Keratinocyte (primary cell): ENCODE measurements around the gene OSBPL10. TPM values are rescaled to one million over a fixed set of nuclear protein-coding genes. Genes with fewer than 3 reads are reported as not detected.
"Not testable (repeated sequence)": the region's sequence is repeated elsewhere in the genome, so short reads cannot be mapped to it uniquely, and the experiment has no call there.

Source experiments
- DNase-seq: peaks from one replicate; pipeline ENCODE4 v3.0.0-alpha.2; 2011; ENCODE audit warnings: low read depth, missing footprints, low spot score
- FAIRE-seq: peaks from 2 replicates; lab custom pipeline; 2011; peaks lifted over from hg19 to GRCh38; lab: Jason Lieb, UNC
- H2AFZ ChIP-seq: 2 replicates; pipeline ENCODE4 v1.6.0; 2012; ENCODE audit warnings: low read length, control low read depth, inconsistent platforms; ENCODE audit not compliant: control insufficient read depth
- H3K27ac ChIP-seq: 2 replicates; pipeline ENCODE4 v1.5.1; 2011; ENCODE audit warnings: low read length; ENCODE audit not compliant: control insufficient read depth, insufficient read depth
- H3K27me3 ChIP-seq: 3 replicates; pipeline ENCODE4 v1.6.0; 2011; ENCODE audit warnings: low read length; ENCODE audit not compliant: control insufficient read depth, insufficient read depth; ENCODE audit errors: extremely low read depth
- H3K36me3 ChIP-seq, 2 experiments: 2 replicates in 1 of 2; 3 replicates in 1 of 2; pipeline ENCODE4 v1.5.1; 2011; ENCODE audit warnings: low read length in 2 of 2, mild to moderate bottlenecking in 1 of 2; ENCODE audit not compliant: control insufficient read depth in 2 of 2, insufficient read depth in 2 of 2; ENCODE audit errors: extremely low read depth in 1 of 2
- H3K4me1 ChIP-seq: 3 replicates; pipeline ENCODE4 v1.5.1; 2011; ENCODE audit warnings: low read length; ENCODE audit not compliant: control insufficient read depth, insufficient read depth; ENCODE audit errors: extremely low read depth
- H3K4me2 ChIP-seq: 3 replicates; pipeline ENCODE4 v1.6.0; 2011; ENCODE audit warnings: low read depth, low read length; ENCODE audit not compliant: control insufficient read depth, insufficient read depth; ENCODE audit errors: extremely low read depth
- H3K4me3 ChIP-seq, 3 experiments: fragments of 200-600 bp in 1 of 3; sonication (generic) in 1 of 3; 2 replicates in 2 of 3; 3 replicates in 1 of 3; pipeline ENCODE4 v1.5.1; 2011 to 2016; ENCODE audit warnings: low read length in 3 of 3, mild to moderate bottlenecking in 3 of 3, control low read depth in 2 of 3, inconsistent platforms in 1 of 3, low read depth in 1 of 3, mixed read lengths in 1 of 3, mixed run types in 1 of 3, moderate library complexity in 1 of 3; ENCODE audit not compliant: control insufficient read depth in 2 of 3, insufficient read depth in 2 of 3; ENCODE audit errors: extremely low read depth in 1 of 3
- H3K79me2 ChIP-seq: 2 replicates; pipeline ENCODE4 v1.6.0; 2012; ENCODE audit warnings: low read length; ENCODE audit not compliant: control insufficient read depth, insufficient read depth
- H3K9ac ChIP-seq: 3 replicates; pipeline ENCODE4 v1.6.0; 2011; ENCODE audit warnings: low read length; ENCODE audit not compliant: control insufficient read depth, insufficient read depth; ENCODE audit errors: extremely low read depth
- H3K9me1 ChIP-seq: 3 replicates; pipeline ENCODE4 v1.6.0; 2011; ENCODE audit warnings: low read length; ENCODE audit not compliant: control insufficient read depth, insufficient read depth; ENCODE audit errors: extremely low read depth
- H3K9me3 ChIP-seq: 2 replicates; pipeline ENCODE4 v1.5.1; 2012; ENCODE audit warnings: low read depth, low read length; ENCODE audit not compliant: control insufficient read depth
- H4K20me1 ChIP-seq: 3 replicates; pipeline ENCODE4 v1.6.0; 2011; ENCODE audit warnings: low read length; ENCODE audit not compliant: control insufficient read depth, insufficient read depth; ENCODE audit errors: extremely low read depth
- CTCF ChIP-seq, 3 experiments: IDR thresholded peaks in 1 of 3; conservative IDR thresholded peaks in 1 of 3; optimal IDR thresholded peaks in 1 of 3; 2 replicates in 2 of 3; 3 replicates in 1 of 3; pipeline versions ENCODE3 to v1.5.1; 2011; ENCODE audit warnings: low read length in 3 of 3, mild to moderate bottlenecking in 3 of 3, moderate library complexity in 2 of 3, control low read depth in 1 of 3, inconsistent platforms in 1 of 3; ENCODE audit not compliant: insufficient read depth in 2 of 3; ENCODE audit errors: extremely low read depth in 1 of 3
- EZH2 ChIP-seq: IDR thresholded peaks from one replicate; pipeline ENCODE4 v1.6.1; 2012; ENCODE audit warnings: inconsistent platforms, mild to moderate bottlenecking, low read length, moderate library complexity
- dilution Hi-C: fragments of 300-500 bp; cut with MboI; formaldehyde crosslinking; loops from one replicate; pipeline ENCODE4 v1.7.0; 2020; ENCODE audit warnings: low sequenced_read_pairs; ENCODE audit not compliant: extremely low pct_ligation_motif_present
- polyA plus RNA-seq, 5 experiments: library from polyadenylated mRNA; depleted of rRNA in 3 of 5; stranded (reverse) in 3 of 5; stranded (forward) in 1 of 5; unstranded in 1 of 5; fragments of >200 nt; gene quantifications; 1 replicate in 1 of 5; 2 replicates in 3 of 5; 3 replicates in 1 of 5; pipeline versions ENCODE4 v1.2.1 to v1.2.3, GENCODE V29; 2011 to 2012; ENCODE audit warnings: missing spikeins in 2 of 5, low read depth in 1 of 5, low replicate concordance in 1 of 5

The OSBPL10 gene
- polyA plus RNA-seq, 1 donor (not counting 4 experiments of a cell fraction or from before 2014, with no cell fraction given): 50.1 TPM

GRCh38 chr3:31690771-31691170 lies 290.3 kb downstream of the OSBPL10 start:
- Histone ChIP-seq H3K27me3 (no peaks in the 10 kb centered on the region), H3K27ac (no peak overlapping the region), H3K4me3 (no peak overlapping the region), H3K79me2 (no peaks in the 10 kb centered on the region), H2AFZ (no peak overlapping the region), H3K9me3 (no peaks in the 10 kb centered on the region), H3K9ac (no peak overlapping the region), H3K9me1 (no peaks in the 10 kb centered on the region), H4K20me1 (no peaks in the 10 kb centered on the region), H3K4me1 (no peaks in the 10 kb centered on the region), H3K4me2 (no peak overlapping the region), H3K36me3 (peaks cover 11 to 18% of the 10 kb centered on the region in 2 experiments)
- FAIRE-seq (no peak), DNase-seq (no peak)
- no peak for TF ChIP-seq CTCF (optimal IDR thresholded peaks at IDR 0.05 in 1 of 3, IDR thresholded peaks at IDR 0.05 in 1 of 3, conservative IDR thresholded peaks at IDR 0.05 in 1 of 3; ENCODE audit: extremely low read depth in 1 of 3, insufficient read depth in 2 of 3, low read length in 3 of 3)
- TF ChIP-seq EZH2: no peak
- dilution Hi-C loops: no loop called here

- H3K9ac ChIP-seq, H3K4me1 ChIP-seq, DNase-seq, H3K79me2 ChIP-seq, H3K27ac ChIP-seq, H3K4me2 ChIP-seq, H3K27me3 ChIP-seq, H3K9me3 ChIP-seq, H2AFZ ChIP-seq, FAIRE-seq, H4K20me1 ChIP-seq, dilution Hi-C loops, H3K4me3 ChIP-seq, H3K9me1 ChIP-seq: not testable (repeated sequence)
- H3K36me3 ChIP-seq: peaks cover 15 to 17% of the 10 kb centered on the region in 2 experiments
Observed at GRCh38 chr3:31689523-31689922, 291.5 kb downstream of the OSBPL10 start.

- H3K27ac ChIP-seq: no peak overlapping the region
- no peak for FAIRE-seq
- no peak overlapping the region for H3K4me2 ChIP-seq
- no peak overlapping the region for H3K9ac ChIP-seq
- TF ChIP-seq CTCF (optimal IDR thresholded peaks at IDR 0.05 in 1 of 3, IDR thresholded peaks at IDR 0.05 in 1 of 3, conservative IDR thresholded peaks at IDR 0.05 in 1 of 3; ENCODE audit: extremely low read depth in 1 of 3, insufficient read depth in 2 of 3, low read length in 3 of 3) (no peak), EZH2 (no peak)
- H3K4me3 ChIP-seq: no peak overlapping the region
- H3K36me3 ChIP-seq: peaks cover 17% of the 10 kb centered on the region in 2 experiments
- dilution Hi-C loops: no loop called here
- H3K79me2 ChIP-seq: no peaks in the 10 kb centered on the region
- DNase-seq: no peak
- no peaks in the 10 kb centered on the region for H3K9me3 ChIP-seq
- H3K9me1 ChIP-seq: no peaks in the 10 kb centered on the region
- no peaks in the 10 kb centered on the region for H3K27me3 ChIP-seq
- no peaks in the 10 kb centered on the region for H3K4me1 ChIP-seq
- no peak overlapping the region for H2AFZ ChIP-seq
- H4K20me1 ChIP-seq: no peaks in the 10 kb centered on the region
Observed at GRCh38 chr3:31688984-31689383, 292.1 kb downstream of the OSBPL10 start.
